Transverse colon (tissue), 4 donors: ENCODE data around the gene NOTUM.

Source experiments
- POLR2A ChIP-seq: fragments of 450-650 bp; IDR thresholded peaks from one replicate; pipeline ENCODE4 v1.6.1; 2016; ENCODE audit warnings: antibody characterized with exemption, mild to moderate bottlenecking, moderate library complexity
- POLR2AphosphoS5 ChIP-seq, 3 donors: sonication (generic); formaldehyde crosslinking; IDR thresholded peaks; one replicate each; pipeline ENCODE4 v1.6.1; 2016; ENCODE audit warnings: antibody characterized with exemption in 3 of 3
- TF ChIP-seq, protein P1 (sequence below), 5 experiments: fragments of 200-600 bp in 3 of 5; fragments of 450-650 bp in 2 of 5; sonication (generic) in 3 of 5; IDR thresholded peaks; 1 replicate in 2 of 5; 2 replicates in 3 of 5; pipeline ENCODE4 v1.5.1; 2016 to 2017; ENCODE audit warnings: antibody characterized with exemption in 5 of 5, inconsistent platforms in 3 of 5, mild to moderate bottlenecking in 2 of 5, moderate library complexity in 1 of 5

- TF ChIP-seq, protein P1, sequence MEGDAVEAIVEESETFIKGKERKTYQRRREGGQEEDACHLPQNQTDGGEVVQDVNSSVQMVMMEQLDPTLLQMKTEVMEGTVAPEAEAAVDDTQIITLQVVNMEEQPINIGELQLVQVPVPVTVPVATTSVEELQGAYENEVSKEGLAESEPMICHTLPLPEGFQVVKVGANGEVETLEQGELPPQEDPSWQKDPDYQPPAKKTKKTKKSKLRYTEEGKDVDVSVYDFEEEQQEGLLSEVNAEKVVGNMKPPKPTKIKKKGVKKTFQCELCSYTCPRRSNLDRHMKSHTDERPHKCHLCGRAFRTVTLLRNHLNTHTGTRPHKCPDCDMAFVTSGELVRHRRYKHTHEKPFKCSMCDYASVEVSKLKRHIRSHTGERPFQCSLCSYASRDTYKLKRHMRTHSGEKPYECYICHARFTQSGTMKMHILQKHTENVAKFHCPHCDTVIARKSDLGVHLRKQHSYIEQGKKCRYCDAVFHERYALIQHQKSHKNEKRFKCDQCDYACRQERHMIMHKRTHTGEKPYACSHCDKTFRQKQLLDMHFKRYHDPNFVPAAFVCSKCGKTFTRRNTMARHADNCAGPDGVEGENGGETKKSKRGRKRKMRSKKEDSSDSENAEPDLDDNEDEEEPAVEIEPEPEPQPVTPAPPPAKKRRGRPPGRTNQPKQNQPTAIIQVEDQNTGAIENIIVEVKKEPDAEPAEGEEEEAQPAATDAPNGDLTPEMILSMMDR (IDR thresholded peaks at IDR 0.05), result no peak
- TF ChIP-seq POLR2A (no peak), POLR2AphosphoS5 (IDR thresholded peaks at IDR 0.05) (no peak)
Observed at GRCh38 chr17:81996232-81996756, 35.3 kb upstream of the NOTUM start.
